Measurements from ENCODE around the gene ADCY3. TPM values are rescaled to one million over a fixed set of nuclear protein-coding genes. Genes with fewer than 3 reads are reported as not detected.

ADCY3 gene
- total and polyA plus RNA-seq, 9 of the 15 experiments (the other 6 are each of a cell fraction or from before 2014, with no cell fraction given): 1.5 to 54.8 (median 26.3) TPM

- no peak for TF ChIP-seq ZBTB40 (IDR thresholded peaks at IDR 0.05)
- no peak for TF ChIP-seq ZBTB40 (CRISPR knock-in tag; IDR thresholded peaks at IDR 0.05)
- peak; percentile 62; the same call in 1 of the 2 replicates for TF ChIP-seq DMBX1 (CRISPR knock-in tag; IDR thresholded peaks at IDR 0.05; ENCODE audit: borderline replicate concordance)
- TF ChIP-seq SMARCA4 (IDR thresholded peaks at IDR 0.05): peak; percentile 65; the same call in 1 of the 2 replicates
- TF ChIP-seq CSDE1 (IDR thresholded peaks at IDR 0.05): no peak
- TF ChIP-seq NR2C1 (IDR thresholded peaks at IDR 0.05): no peak
- 0 out of 2 replicates have a peak, but pooled peaks have one; percentile 29 for TF ChIP-seq NR2C1 (tag; IDR thresholded peaks at IDR 0.05)
- no peak for TF ChIP-seq HNRNPH1 (optimal IDR thresholded peaks at IDR 0.05; ENCODE audit: low read depth, low read length)
- TF ChIP-seq ZNF561 (CRISPR knock-in tag; conservative IDR thresholded peaks at IDR 0.05): no peak
- no peak; the same call in 1 of the 2 replicates for TF ChIP-seq SMAD4 (CRISPR knock-in tag; conservative IDR thresholded peaks at IDR 0.05)
- TF ChIP-seq NR2C2 (CRISPR knock-in tag; IDR thresholded peaks at IDR 0.05): no peak
- TF ChIP-seq NR2C2 (tag; IDR thresholded peaks at IDR 0.05): peak; percentile 69
- 0 out of 2 replicates have a peak, but pooled peaks have one; percentile 8 for TF ChIP-seq ZBTB12 (CRISPR knock-in tag; IDR thresholded peaks at IDR 0.05)
- TF ChIP-seq NFRKB (IDR thresholded peaks at IDR 0.05; ENCODE audit: low read depth): peak; percentile 63; the same call in 1 of the 2 replicates
- no peak for TF ChIP-seq ATF1 (CRISPR knock-in tag; IDR thresholded peaks at IDR 0.05)
- peak; percentile 63 for TF ChIP-seq ATF1 (tag; IDR thresholded peaks at IDR 0.05)
- TF ChIP-seq SNRNP70 (optimal IDR thresholded peaks at IDR 0.05; ENCODE audit: low read depth, low read length): no peak
- TF ChIP-seq MAFF (IDR thresholded peaks at IDR 0.05; ENCODE audit: low read length): peak; percentile 67; the same call in 1 of the 2 replicates
- TF ChIP-seq HDAC2 (IDR thresholded peaks at IDR 0.05): no peak
- no peak for TF ChIP-seq MTA3 (IDR thresholded peaks at IDR 0.05; ENCODE audit: borderline replicate concordance)
- no peak for TF ChIP-seq MTF1 (CRISPR knock-in tag; IDR thresholded peaks at IDR 0.05; ENCODE audit: borderline replicate concordance)
- no peak for TF ChIP-seq CCNT2 (IDR thresholded peaks at IDR 0.05; ENCODE audit: borderline replicate concordance, extremely low read depth, insufficient read length, low read depth, low read length)
- TF ChIP-seq ELF2 (CRISPR knock-in tag; IDR thresholded peaks at IDR 0.05): peak; percentile 39; the same call in 1 of the 2 replicates
Measured at GRCh38 chr2:24816884-24817283, 103.2 kb downstream of the ADCY3 start (continued).
